Measurements from ENCODE around the gene ARHGAP30.

- no peak for TF ChIP-seq EZH2phosphoT487 (IDR thresholded peaks at IDR 0.05; ENCODE audit: borderline replicate concordance, low read length)
- TF ChIP-seq CTCF (conservative IDR thresholded peaks at IDR 0.05; ENCODE audit: low read depth, low read length): no peak
Observed at GRCh38 chr1:161047436-161048420, 22.0 kb downstream of the ARHGAP30 start.

Measured in PC-3 (cell line).